ENCODE results near the gene EPHX1.

GRCh38 chr1:225825607-225826007, 15.7 kb downstream of the EPHX1 start:
- TF ChIP-seq SUZ12 (IDR thresholded peaks at IDR 0.05; ENCODE audit: extremely low read depth, insufficient read depth, insufficient read length), result no peak
- TF ChIP-seq ZNF274 (IDR thresholded peaks at IDR 0.05; ENCODE audit: low read depth, low read length), result no peak
- no peak for TF ChIP-seq YY1 (IDR thresholded peaks at IDR 0.05; ENCODE audit: insufficient read depth, insufficient read length)

Data from NT2/D1 (cell line).